Anterior cingulate cortex (tissue), 58 donors: ENCODE data around the gene HAUS7.
A peak's percentile ranks its signal among the peaks of the same experiment; 100 is the strongest.

ENCODE experiments used
- DNase-seq, 58 donors: peaks; one replicate each; lab custom pipeline; 2025; lab: John Stamatoyannopoulos, UW

The HAUS7 gene

DNA sequence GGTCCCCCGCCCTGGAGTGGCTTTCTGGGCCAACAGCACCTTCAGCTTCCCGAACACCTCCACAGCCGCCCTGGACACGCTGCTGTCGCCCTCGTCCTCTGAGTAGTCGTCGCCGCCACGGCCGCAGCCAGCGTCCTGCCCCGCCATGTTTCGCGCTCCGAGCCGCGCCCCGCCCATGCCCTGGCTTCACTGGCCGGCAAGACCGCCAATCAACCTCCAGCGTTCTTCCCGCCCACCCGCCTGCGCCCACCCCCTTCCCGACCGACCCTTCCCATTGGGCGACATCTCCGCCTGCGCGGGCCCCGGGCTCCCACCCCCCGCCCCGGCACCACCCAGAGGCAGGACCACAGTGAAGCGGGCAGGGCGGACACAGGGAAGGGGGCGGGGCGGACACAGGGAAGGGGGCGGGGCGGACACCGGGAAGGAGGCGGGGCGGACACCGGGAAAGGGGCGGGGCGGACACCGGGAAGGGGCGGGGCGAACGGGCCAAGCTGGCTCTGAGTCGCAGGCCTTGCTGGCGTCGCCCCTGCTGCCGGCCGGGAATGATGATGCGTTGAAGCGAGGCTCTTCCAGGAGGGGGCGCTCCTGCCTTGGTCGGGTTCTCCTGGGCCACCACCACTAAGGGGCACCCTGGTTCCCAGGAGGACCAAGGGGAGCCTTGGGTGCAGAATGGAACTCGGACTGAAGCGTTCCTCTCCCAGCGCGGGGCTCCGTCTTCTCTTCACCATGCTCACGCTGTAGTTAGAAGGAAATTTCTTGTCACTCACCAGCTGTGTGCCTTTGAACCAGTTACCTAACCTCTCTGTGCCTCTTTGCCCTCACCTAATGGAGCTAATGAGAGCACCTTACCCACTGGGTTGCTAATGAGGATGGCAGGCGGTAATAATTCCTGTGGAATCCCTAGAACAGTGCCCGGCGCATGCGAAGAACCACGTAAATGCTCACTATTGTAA is at the start of gene HAUS7:
TSS of gene HAUS7 (minus strand) at position 166 of the 953 bp plus-strand sequence. CDS start at position 147, 19 bp downstream.
- DNase-seq, result peak; percentile 38 to 97 (median 88)

- no peak for DNase-seq
Observed at GRCh38 chrX:153519569-153520286, 49.4 kb upstream of the HAUS7 start.

GRCh38 chrX:153517946-153518834 is 47.8 kb upstream of the HAUS7 start:
- DNase-seq, result no peak

DNA sequence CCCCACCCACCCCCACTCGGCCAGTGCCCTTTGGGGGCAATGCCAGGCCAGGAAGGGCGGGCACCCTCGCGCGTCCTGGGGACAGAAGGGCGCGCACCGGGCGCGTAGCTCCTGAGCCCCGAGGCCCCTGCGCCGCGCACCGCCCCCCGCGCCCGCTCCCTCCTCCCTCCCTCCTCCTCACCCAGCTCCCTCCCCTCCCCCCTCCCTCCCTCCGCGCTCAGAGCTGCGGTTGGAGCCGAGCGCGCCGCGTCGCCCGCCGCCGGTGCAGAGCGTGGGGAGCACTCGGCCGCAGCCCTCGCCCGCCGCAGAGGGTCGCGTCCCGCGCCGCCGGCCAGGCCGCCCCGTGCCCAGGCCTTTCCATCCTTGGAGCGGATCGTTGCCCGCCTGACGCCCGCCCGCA is 47.0 kb upstream of the HAUS7 start, which contains the start of gene ATP2B3:
TSS of gene ATP2B3 (plus strand) at position 220 of the 400 bp plus-strand sequence. CDS start 18,606 bp downstream, outside the sequence.
- DNase-seq, result peak in 4 of 58 donors; percentile 3 to 14 (median 10)

DNA sequence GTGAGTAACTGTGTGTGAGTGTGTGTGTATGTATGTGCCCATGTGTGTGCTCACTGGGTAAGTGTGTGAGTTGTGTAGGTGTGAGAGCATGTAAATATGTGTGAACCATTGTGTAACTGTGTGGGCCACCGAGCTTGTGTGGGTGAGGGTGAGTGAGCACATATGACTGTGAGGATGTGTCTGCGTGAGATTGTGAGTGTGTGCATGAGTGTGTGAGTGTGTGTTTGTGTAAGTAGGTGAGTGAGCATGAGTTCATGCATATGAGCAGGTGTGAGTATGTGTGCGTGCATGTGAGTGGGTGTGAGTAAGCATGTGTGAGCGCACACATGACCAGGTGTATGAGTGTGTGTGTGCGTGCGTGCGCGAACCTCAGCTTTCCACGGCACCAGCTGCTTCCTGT is 45.7 kb upstream of the HAUS7 start:
- no peak for DNase-seq

DNA sequence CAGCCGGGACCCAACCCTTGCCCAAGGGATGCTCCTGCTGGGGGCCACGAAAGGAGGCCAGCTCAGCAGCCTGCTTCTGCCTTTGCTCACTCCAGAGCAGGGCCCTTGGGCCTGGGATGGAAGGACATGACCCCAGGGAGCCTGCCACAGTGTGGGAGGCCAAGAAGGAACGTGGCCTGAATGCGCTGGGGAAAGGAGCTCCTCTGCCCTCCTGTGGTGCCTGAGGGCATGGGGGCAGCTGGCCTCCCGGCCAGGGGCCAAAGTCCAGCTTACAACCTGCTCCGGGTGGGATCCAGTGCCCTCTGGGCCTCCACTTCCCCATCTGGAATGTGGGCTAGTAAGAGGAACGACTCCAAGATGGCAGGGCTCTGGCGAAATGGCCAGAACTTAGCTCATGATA is 45.1 kb upstream of the HAUS7 start:
- no peak for DNase-seq

GRCh38 chrX:153514259-153514658 is 43.9 kb upstream of the HAUS7 start:
- no peak for DNase-seq

GRCh38 chrX:153513265-153513664 is 42.9 kb upstream of the HAUS7 start:
- no peak for DNase-seq

DNA sequence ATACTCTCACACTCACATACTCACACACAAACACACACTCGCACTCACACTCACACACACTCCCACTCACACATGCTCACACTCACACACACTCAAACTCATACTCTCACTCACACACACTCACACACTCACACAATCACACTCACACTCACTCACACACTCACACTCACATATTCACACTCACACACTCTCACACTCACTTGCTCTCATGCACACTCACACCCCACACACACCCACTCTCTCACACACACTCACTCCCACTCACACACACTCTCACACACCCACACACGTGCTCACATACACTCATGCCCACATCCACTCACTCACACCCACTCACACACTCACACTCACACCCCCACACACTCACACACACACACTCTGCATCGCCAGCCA is 42.1 kb upstream of the HAUS7 start:
- DNase-seq, result no peak

GRCh38 chrX:153511784-153512500 is 41.6 kb upstream of the HAUS7 start:
- DNase-seq, result no peak

DNA sequence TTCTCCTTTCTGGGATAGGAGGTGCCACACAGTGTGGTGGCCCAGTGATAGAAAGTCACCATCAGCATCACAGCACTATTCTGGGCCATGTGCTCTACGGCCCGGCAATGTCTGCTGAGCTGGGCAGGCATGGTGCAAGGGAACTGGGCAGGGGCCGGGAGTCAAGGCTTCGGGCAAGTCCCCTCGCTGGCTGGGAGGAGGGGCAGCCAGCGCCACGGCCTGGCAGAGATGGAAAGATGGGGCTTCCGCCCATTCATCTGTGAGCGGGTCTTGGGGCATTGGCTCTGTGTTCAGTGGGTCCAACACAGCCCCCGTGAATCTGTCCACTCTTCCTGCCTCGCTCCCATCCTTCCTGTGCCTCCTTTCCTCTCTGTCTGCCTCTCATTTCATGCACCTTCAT is 40.0 kb upstream of the HAUS7 start:
- no peak for DNase-seq

DNA sequence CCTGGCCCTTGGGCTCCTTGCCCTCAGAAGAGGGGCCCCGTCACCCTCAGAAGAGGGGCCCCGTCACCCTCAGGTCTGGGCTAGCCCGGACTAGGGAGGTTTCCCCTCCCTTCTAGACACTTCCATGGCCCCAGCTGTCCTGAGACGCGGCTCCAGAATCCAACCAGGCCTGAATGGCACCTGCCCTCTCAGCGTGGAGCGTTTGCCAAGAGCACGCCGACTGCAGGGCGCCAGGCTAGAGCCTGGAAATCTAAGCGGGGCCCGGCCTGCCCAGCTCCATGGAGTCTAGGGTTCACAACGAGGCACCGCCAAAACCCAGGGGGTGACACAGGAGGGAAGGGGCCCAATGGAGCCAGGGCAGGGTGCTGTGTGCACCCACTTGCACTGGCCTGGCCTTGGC is 39.2 kb upstream of the HAUS7 start:
- no peak for DNase-seq

DNA sequence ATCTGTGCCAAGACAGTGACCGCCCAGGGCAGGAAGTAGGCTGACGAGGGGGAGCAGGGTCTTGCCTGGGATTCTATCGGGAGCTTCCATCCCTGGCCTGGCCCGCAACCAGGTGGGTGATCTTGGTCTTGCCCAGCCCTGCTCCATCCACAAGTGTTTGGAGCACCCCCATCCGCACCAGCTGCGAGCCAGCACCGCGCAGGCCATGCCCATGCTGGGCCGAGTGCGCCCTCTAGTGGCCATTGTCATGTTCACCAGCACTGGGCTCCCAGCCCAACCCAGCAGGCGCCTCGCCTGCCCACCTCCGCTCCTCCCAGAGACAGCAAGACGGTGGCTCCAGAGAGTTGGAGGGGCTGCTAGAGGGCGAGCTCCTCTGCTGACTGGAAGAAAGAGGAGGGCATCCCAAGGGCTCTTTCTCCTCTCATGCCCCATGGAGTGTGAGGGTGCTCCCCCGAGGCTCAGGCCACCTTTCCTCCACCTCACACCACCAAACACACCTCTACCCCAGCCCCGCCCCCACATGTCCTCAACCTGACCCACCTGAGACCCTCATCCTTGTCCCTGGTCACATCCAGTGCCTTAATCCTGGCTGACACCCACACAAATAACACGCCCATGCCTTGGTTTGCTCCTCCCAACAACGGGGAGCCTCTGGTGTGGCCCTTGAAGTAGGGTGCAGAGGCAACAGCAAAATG is 37.3 kb upstream of the HAUS7 start:
- DNase-seq, result peak in 57 of 58 donors; percentile 2 to 87 (median 64)

GRCh38 chrX:153505361-153505760 is 35.0 kb upstream of the HAUS7 start:
- no peak for DNase-seq

- DNase-seq, result no peak
Observed at GRCh38 chrX:153504445-153505016, 34.2 kb upstream of the HAUS7 start.

- no peak for DNase-seq
Observed at GRCh38 chrX:153502796-153503195, 32.4 kb upstream of the HAUS7 start.

- DNase-seq, result no peak
Observed at GRCh38 chrX:153502131-153502530, 31.8 kb upstream of the HAUS7 start.

GRCh38 chrX:153501530-153501929 is 31.2 kb upstream of the HAUS7 start:
- DNase-seq, result peak in 34 of 58 donors; percentile 2 to 56 (median 22)
